ENCODE data around the gene CCDC167.
"Not testable (repeated sequence)": the region's sequence is repeated elsewhere in the genome, so short reads cannot be mapped to it uniquely, and the experiment has no call there.

CCDC167 gene

GRCh38 chr6:37507690-37508421 is 8.2 kb upstream of the CCDC167 start:
- FAIRE-seq, result no peak

GRCh38 chr6:37507077-37507476 is 7.4 kb upstream of the CCDC167 start:
- FAIRE-seq, result no peak

DNA sequence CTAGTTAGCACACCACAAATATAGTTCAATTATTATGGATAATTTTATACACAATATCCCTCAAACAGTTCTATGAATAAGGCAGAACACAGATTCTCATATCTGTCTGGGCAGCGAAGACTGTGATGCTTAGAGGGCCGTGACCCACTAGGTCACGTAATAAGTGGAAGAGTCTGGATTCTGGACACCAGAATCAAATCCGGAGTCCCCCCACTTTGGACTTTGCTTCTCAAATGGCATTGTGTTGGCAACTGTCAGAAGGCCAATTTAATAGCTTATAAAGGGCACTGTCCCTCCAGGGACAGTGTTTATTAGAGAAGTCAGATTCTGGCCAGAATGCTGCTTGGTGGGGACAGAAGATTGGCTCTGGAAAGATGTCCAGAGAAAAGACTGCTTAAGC is 6.8 kb upstream of the CCDC167 start:
- no peak for FAIRE-seq

DNA sequence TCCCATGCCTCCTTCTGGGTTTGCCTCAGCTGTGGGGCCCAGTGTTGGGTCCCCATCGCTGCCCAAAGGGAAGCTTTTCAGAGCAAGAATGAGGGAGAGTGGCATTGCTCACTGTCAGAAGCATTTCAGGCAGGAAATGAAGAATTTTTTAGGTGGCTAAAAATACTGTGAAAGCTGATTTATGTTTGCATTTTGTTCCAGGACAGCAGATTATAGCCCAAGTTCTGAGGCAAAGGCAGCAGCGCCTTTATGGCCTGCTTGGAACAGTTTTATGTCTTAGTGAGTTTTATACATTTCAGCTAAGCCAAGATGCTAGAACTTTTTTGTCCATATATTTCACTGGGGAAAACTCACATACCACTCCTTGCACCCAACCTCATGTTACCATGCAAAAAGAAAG is 4.3 kb upstream of the CCDC167 start:
- no peak for FAIRE-seq

DNA sequence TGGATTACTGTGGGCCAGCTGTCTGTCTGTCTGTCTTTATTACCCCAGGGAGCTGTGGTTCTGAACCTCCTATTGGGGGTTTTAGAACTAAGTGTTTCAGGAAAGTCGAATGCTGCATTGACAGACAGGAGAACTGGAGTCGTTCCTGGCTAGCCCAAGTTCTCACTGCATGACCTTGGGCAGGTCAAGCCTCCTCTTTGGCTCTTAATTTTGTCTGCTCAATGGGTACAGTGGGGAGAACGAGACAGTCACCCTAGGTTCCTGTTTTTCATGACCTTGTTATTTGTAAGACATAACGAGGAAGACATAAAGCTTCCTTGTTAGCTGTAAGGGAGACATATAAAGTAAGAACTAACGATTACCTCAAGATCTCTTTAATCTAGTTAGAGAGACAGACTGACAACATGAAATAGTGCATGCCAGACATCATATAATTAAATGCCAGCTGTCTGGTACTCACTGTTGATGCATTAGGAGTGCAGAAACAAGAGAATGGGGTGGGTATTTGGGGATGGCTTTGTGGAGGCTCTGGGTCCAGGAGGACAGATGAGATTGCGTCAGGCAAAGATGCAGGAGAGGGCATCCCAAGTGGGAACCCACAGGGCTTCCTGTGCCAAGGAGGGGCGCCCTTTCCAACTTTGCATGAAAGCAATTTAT is 3.7 kb upstream of the CCDC167 start:
- FAIRE-seq, result no peak

DNA sequence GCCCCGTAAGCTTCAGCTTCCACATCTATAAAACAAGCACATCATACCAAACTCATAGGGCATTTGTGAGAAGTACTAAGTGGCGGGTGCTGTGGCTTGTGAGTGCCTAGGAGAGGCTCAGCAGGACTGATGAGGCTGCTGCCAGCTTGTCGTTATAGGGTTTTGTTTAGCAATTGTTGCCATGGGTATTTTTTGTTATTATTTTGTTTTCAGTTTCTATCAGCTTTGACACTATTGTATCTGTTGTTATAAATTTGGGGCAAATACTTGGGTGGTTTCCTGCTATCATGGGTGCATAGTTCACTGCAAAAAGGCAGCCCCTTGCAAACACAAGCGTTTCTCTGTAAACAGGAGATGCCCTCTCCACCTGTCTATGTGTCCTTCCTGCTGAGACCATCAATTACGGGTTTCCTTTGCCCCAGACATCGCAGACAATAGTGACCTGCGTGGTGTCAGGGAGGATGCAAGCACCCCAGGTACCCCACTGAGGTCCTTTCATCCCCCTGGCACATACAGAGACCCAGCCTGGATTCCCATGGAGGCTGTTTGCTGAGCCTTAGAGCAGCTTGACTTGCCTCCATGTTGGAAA is 3.1 kb upstream of the CCDC167 start:
- FAIRE-seq, result no peak

GRCh38 chr6:37501632-37502491 is 2.2 kb upstream of the CCDC167 start:
- FAIRE-seq, result no peak

DNA sequence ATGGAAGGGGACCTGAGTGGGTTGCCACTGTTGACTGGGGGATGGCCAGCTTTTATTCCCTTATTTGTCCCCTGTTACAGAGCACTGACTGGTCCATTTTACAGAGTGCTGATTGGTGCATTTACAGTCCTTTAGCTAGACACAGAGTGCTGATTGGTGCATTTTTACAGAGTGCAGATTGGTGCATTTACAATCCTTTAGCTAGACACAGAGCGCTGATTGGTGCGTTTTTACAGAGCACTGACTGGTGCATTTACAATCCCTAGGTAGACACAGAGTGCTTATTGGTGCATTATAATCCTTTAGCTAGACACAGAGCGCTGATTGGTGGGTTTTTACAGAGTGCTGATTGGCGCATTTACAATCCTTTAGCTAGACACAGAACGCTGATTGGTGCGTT is 1.2 kb upstream of the CCDC167 start:
- FAIRE-seq, result not testable (repeated sequence)

DNA sequence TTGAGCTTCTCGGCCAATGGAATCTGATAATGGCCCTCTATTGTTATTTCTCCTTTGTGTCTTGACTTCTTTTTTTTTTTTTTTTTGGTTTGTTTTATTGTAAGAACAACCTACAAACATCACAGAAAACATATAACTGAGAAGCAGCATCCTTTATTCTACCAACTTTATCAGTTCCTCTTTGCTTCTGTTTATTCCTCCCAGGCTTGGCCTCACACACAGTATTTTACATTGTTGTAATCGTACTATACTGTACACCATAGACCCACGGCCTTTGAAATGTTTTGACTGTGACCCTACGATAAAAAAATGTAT is 558 bp upstream of the CCDC167 start:
- no peak for FAIRE-seq

DNA sequence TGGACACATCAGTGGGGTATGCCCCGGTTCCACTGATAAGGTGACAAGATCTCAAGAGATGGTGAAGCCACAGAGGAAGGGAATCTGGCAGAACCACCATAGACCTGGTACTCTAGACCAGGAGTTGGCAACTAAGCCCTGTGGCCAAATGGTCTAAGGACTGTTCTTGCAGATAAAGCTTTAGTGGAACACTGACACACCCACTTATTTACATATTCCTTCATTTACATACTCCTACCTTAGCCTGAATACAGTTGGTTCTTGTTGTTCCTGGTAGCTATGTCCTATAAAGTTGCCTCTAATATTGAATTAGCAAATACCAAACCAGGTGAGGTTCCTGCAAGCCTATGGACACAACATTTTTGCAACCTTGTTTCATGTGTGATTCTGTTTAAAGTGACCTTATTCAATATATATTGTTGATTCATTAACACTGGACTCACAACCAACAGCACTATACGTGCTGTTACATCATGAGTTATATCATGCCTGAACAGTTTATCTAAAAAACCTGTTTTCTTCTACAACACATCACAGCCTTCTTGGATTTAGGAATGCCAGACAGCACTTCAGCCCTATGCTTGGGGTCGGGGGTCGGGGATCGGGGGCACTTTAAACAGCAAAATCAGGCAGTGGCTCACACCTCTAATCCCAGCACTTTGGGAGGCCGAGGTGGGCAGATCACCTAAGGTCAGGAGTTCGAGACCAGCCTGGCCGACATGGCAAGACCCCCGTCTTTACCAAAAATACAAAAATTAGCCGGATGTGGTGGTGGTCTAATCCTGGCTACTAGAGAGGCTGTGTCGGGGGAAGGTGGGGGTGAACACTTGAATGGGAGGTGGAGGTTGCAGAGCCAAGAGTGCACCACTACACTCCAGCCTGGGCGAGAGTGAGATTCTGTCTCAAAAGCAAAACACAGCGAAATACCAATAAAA is 2.5 kb downstream of the CCDC167 start:
- FAIRE-seq, result no peak

GRCh38 chr6:37495244-37495934 is 4.3 kb downstream of the CCDC167 start:
- FAIRE-seq, result no peak

- FAIRE-seq, result no peak
Observed at GRCh38 chr6:37493661-37493995, 6.1 kb downstream of the CCDC167 start.

- FAIRE-seq, result no peak
Observed at GRCh38 chr6:37492991-37493660, 6.6 kb downstream of the CCDC167 start.

DNA sequence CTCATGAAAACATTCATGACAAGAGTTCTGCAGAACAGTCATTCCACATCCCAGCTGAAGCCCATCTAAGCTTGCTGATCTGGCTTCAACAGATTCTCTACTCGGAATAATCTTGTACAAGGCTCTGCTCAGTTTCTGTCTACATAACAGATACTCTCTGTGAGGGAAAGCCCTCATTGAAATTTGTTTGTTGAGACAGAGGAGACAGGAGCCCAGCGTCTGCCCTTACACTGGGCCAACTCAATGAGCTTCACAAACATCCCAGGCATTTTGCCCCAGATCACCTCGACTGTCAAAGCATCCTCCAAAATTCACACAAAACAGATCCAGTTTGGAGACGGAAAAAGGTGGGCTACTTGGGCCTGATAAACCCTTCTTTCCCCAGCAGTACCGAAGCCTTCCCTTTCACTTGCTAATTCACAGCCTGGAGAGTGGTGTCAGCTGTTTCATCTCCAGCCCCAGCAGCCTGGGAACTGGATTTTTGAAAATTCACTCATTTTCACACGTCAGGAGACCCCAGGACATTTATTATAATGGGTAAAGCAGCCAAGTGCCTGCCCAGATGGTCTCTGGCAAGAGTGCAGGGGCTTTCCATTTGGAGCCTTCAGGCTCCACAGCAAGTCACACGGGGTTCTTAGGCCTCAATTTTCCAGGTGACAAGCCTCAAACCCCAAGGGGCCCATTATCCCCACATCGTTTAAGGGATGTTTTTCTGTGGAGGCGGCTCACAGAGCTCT is 7.3 kb downstream of the CCDC167 start:
- FAIRE-seq, result no peak

- FAIRE-seq, result no peak
Observed at GRCh38 chr6:37491830-37492208, 7.9 kb downstream of the CCDC167 start.

- no peak for FAIRE-seq
Observed at GRCh38 chr6:37491171-37491829, 8.4 kb downstream of the CCDC167 start.

- no peak for FAIRE-seq
Observed at GRCh38 chr6:37490536-37491170, 9.0 kb downstream of the CCDC167 start.

GRCh38 chr6:37489697-37490336 is 9.9 kb downstream of the CCDC167 start:
- no peak for FAIRE-seq

DNA sequence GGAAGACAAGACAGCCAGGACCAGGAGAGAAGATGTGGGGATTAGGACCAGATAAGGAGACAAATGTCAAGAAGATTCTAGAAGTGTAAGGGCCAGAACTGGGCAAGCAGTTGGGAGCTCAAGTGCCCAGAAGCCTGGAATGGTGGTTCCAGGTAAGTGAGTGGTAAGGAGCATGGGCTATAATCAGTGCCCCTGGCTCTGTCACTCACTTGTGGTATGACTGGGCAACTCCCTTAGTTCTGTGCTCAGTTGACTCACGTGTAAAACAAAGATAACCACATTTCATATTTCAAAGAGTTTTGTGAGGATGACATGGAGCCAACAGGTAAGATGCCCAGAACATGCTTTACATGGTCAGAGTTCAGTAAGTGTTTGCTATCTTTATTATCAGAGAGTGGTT is 11.2 kb downstream of the CCDC167 start:
- no peak for FAIRE-seq
